OCI-LY7 (cell line): Measurements from ENCODE around the gene SNRPD1.

Experiments used
- CTCF ChIP-seq: fragments of 200-600 bp; sonication (generic); conservative IDR thresholded peaks from 2 replicates; pipeline ENCODE4 v1.5.1; 2014; ENCODE audit warnings: mild to moderate bottlenecking, antibody characterized with exemption, low read length, moderate library complexity, mixed read lengths
- EZH2phosphoT487 ChIP-seq: fragments of 200-600 bp; sonication (generic); IDR thresholded peaks from 2 replicates; pipeline ENCODE4 v1.6.1; 2018; ENCODE audit warnings: low read depth, borderline replicate concordance, mild to moderate bottlenecking, mixed run types, antibody characterized with exemption, low read length, moderate library complexity, mixed read lengths

- no peak for TF ChIP-seq CTCF
- no peak for TF ChIP-seq EZH2phosphoT487
These were observed 50.5 kb downstream of the SNRPD1 start for GRCh38 chr18:21662581-21662980.
